ENCODE measurements around the gene ZNF609.

Gene ZNF609

GRCh38 chr15:64544450-64544849, 84.1 kb downstream of the ZNF609 start:
- no peak for DNase-seq

DNA sequence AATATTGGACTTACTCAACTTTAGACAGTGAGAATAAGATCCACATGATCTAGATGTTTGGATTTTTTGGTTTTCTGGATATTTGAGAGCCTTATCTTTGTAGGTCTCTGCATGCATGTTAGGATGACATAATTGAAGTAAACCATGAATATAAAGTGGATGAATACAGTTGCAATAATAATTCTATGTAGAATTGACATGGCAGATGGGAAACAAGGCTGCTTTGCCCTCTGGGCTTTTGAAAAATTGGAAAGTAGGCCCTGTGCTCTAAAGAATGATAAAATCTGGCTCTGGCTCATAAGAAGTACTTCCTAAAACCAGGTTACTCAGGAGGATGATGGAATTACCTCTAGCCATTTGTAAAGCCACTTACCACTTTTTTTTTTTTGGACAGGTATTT, 86.9 kb downstream of the ZNF609 start:
- DNase-seq, result no peak

GRCh38 chr15:64548235-64548634, 87.9 kb downstream of the ZNF609 start:
- no peak for DNase-seq

DNA sequence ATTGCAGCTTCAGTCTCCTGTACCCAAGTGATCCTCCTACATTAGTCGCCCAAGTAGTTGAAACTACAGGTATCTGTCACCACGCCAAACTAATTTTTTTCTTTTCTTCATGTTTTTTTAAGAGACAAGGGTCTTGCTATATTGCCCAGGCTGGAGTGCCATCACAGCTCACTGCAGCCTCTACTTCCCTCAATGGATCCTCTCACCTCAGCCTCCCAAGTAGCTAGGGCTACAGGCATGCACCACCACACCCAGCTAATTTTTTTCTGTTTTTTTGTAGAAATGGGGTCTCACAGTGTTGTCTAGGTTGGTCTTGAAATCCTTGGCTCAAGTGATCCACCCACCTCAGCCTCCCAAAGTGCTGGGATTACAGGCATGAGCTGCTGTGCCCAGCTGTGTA, 89.5 kb downstream of the ZNF609 start:
- DNase-seq, result no peak

DNA sequence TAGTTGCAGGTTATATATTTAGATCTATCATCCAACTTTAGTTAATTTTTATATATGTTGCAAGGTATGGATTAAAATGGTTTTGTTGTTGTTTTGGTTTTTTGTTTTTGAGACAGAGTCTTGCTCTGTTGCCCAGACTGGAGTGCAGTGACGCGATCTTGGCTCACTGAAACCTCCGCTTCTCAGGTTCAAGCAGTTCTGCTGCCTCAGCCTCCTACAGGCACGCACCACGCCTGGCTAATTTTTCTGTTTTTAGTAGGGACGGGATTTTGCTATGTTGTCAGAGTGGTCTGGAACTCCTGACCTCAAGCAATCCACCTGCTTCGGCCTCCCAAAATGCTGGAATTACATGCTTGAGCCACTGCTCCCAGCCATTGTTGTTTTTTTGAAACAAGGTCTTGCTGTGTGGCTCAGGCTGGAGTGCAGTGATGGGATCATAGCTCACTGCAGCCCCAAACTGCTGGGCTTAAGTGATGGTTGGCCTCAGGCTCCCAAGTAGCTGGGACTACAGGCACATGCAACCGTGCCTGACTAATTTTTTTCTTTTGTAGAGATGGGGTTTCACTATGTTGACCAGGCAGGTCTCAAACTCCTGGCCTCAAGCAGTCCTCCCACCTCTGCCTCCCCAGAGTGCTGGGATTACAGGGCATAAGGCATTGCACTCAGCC, 92.0 kb downstream of the ZNF609 start:
- DNase-seq, result no peak

DNA sequence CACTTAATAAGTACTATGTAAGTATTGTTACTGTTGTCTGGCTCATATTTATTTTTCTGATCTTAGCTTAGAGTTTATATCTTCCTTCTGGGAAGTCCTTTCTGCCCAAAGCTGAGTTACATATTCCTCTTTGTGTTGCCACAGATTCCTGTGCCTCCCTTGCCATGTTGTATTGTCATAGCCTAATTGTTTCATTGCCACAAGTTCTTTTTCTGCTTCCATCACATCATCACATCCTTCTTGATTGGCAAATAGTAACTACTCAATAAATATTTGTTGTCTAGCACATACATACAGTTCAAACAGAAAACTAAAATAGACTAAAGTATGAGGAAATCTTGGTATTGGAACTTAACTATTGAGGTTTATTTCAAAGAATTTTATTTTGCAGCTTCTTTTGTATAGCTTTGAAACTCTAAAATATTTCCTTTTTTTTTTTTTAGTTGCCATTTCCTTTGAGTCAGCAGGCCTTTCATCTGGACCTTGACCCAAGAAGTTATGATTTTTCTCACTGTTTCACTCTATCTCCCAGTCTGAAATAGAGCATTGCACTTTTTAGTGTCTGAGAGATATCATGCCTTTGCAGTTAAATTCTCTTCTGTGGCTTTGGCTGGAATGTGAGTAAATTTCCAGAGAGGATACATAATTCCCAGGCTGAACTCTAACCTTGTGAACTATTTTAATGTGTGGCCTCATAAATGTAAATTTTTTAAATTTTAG, 98.2 kb downstream of the ZNF609 start:
- no peak for DNase-seq

- no peak for DNase-seq
These were observed 98.9 kb downstream of the ZNF609 start for GRCh38 chr15:64559243-64559642.

GRCh38 chr15:64560501-64560900, 100.1 kb downstream of the ZNF609 start:
- no peak for DNase-seq

- DNase-seq, result no peak
These were observed 100.6 kb downstream of the ZNF609 start for GRCh38 chr15:64560998-64561397.

DNA sequence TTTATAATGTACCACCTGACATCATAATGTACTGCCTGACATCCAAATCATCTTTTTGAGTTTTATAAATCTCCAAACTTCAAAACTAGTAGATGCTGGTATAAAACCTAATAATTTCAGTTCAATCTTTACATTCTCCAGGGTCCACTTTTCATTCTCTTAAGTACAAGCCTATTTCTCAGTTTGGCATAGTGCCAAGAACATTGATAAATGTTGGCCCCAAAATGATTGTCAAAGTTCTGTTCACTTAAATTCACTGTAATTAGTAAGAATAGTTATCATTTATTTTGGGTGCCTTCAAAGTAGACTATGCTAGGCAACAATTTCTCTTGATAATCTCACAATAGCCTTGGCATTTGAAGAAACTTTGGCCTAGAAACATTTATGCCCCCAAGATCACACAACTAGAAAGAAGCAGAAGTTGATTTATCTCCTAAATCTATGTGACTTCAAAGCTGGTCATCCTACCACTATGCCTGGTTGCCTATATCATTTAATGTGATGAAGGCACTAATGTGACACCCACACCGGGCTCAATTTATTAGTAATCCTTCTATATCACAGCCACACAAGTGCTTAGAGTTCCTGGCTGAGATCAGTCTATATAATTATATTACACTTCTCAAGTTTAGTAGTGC, 101.7 kb downstream of the ZNF609 start:
- DNase-seq, result no peak

DNA sequence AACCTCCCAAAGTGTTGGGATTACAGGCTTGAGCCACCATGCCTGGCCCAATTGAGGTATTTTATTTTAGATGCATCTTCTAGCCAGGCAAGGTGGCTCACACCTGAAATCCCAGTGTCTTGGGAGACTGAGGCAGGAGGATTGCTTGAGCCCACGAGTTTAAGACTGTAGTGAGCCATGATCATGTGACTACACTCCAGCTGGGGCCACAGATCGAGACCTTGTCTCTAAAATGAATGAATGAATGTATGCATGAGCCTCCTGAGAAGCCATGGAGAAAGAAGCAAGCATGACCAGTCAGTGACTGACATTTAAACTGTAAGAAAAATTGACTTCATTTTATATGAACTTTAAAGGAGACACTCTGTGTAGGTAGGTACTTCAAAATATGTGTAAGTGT, 105.7 kb downstream of the ZNF609 start:
- no peak for DNase-seq

GRCh38 chr15:64566629-64567427, 106.5 kb downstream of the ZNF609 start:
- DNase-seq, result no peak

DNA sequence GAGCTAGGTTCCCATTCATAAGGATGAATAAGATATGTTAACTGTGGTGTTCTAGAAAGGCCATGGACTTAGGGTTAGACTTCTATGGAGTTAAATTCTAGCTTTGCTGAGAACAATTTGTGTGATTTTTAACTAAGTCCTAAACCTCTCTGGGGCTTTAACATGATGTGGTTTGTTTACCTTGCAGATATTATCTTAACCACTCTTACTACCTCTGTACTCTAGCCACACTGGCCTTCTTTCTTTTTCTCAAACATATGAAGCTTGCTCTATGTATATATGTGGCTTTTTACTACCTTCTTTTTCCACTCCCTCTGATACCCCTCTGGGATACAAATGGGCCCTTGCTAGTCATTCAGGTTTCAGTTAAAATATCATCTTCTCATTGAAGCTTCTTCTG, 108.4 kb downstream of the ZNF609 start:
- no peak for DNase-seq

DNA sequence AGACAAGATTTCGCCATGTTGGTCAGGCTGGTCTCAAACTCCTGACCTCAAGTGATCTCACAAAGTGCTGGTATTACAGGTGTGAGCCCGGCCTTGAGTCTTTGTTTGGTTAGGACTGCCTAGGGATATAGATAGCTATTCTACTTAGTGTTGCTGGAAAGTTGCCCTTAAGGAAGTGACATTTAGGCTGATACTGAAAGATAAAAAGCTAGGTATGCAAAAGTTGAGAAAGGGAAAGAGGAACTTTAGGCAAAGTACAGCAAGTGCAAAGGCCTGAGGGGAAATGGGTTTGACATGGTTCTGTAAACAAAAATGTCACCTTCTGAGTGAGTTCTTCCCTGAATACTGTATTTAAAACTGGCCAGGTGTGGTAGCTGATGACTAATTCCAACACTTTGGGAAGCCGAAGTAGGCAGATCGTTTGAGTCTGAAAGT, 111.5 kb downstream of the ZNF609 start:
- no peak for DNase-seq

GRCh38 chr15:64572856-64573255, 112.5 kb downstream of the ZNF609 start:
- DNase-seq, result no peak

DNA sequence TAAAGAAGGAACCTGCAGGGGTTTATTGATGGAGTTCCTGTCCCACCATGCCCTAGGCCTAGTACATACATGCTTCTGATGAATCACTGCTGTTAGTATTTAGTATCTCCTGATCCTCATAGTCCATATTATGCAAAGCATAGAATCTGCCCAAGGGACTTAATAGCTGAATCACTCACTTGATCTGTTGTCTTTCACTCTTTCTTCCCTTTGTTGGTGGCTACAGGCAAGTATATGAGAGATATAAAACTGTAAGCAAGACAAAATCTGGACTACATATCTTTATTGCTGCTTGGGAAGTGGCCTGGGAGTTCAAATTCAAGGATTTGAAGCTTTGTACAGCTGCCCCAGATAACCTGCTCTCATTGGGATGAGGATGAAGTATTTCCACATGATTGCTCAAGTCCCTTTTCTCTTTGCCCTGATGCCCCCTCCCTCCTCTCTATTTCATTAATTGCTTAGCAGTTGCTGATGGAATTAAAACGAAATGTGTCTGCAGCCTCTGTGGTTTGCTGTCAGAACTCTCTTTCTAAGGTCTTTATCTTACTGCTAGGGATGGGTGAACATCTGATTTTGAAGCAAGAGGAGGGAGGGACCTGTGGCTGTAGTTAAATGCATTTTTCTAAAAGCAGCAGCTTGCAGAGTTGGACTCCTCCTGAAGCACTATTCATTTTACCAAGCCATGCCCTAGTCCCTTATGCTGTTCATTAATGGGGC, 114.1 kb downstream of the ZNF609 start:
- DNase-seq, result no peak

DNA sequence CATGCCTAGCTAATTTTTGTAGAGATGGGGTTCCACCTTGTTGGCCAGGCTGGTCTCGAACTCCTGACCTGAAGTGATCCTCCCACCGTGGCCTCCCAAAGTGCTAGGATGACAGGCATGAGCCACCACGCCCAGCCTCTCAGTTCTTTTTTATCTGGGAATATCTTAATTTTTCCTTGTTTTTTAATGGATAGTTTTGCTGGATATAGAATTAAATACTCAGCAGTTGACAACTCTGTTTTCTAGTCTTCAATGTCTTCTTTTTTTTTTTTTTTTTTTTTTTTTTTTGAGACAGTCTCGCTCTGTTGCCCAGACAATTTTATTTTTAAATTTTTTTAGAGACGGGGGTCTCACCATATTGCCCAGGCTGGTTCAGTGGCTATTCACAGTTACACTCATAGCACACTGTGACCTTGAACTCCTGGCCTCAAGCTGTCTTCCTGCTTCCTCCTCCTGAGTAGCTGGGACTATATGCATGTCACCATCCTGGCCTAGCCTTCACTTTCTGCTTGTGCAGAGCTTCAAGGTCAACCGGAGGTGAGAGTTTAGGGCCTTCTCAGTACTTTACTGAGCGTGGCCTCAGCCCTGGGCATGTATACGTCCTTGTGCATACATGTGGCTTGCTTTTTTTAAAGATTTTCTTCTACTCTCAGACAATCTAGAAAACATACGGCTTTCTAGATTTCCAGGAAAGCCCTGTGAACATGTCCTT, 120.5 kb downstream of the ZNF609 start:
- no peak for DNase-seq

- no peak for DNase-seq
These were observed 121.0 kb downstream of the ZNF609 start for GRCh38 chr15:64581408-64581761.

GRCh38 chr15:64582202-64582601, 121.8 kb downstream of the ZNF609 start:
- DNase-seq, result no peak

- no peak for DNase-seq
These were observed 123.1 kb downstream of the ZNF609 start for GRCh38 chr15:64583519-64583918.

DNA sequence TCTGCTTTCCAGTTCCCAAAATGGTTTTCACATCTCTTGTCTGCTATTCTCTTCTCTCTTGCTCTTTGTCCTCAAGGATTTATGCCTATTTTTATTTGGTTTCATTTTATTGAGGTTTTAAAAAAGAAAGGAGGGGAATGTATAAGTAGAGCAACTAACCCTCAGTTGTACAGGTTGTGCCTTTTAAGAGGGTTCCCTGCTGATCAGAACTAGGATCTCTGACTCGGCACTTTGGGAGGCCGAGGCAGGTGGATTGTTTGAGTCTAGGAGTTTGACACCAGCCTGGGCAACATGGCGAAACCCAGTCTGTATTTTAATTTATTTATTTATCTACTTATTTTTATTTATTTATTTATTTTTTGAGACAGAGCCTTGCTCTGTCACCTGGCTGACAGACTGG, 123.6 kb downstream of the ZNF609 start:
- DNase-seq, result no peak

GRCh38 chr15:64586259-64586870, 126.0 kb downstream of the ZNF609 start:
- DNase-seq, result no peak

Measured in NCI-H1048 (cell line).